ENCODE measurements around the gene MAP3K5.

The MAP3K5 gene

GRCh38 chr6:136677822-136678221, 114.5 kb downstream of the MAP3K5 start:
- DNase-seq, result no peak

GRCh38 chr6:136677344-136677743, 114.9 kb downstream of the MAP3K5 start:
- no peak for DNase-seq

DNA sequence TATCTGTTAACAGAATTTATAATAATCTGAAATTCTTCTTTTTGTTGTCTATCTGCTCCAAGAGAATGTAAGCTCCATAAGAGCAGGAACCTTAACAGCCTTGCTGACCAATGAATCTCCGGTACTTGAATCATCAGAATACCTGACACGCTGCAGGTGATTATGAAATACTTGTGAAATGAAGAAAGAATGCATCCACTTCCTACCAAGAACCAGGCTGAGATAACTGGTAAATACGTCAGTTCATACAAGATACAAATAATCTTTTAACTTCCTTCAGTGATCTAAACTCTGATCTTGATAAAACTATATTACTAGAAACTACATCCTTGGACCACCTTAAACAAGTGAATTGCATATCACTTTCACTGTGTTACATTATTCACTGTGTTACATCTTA, 116.2 kb downstream of the MAP3K5 start:
- no peak for DNase-seq

DNA sequence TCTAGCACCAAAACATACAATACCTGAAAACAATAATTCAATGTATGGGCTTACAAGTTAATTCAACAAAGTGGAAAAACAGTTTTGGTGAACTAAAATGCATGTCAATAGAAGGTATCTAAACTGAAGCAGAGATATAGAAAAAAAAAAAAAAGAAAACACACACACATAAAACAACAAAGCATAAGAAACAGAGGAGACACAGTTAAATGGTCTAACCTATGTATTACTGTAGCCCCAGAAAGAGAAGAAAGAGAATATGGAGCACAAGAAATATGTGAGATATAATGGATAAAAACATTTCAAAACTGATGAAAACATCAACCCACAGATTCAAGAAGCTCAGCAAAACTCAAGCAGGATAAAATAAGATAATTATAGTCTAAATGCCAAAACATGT, 118.7 kb downstream of the MAP3K5 start:
- DNase-seq, result no peak

GRCh38 chr6:136672144-136672543, 120.1 kb downstream of the MAP3K5 start:
- DNase-seq, result no peak

DNA sequence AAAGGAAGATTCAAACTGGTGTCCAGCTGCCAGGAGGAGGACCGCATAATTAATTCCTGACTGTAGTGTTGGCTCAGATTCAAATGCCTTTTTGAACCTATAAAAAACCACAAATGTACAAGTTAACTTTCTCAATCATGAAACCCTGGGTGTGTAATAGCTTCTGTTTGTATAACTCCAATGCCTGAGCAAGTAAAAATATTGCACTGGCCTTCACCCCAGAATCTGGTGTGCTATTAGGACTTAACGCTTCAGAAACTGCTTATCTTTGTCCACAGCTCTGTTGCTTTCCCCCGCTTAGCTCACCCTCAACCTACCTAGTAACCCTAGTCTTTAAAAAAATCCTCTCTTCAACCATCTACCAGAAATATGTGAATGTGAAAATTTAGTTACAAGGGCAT, 123.0 kb downstream of the MAP3K5 start:
- no peak for DNase-seq

DNA sequence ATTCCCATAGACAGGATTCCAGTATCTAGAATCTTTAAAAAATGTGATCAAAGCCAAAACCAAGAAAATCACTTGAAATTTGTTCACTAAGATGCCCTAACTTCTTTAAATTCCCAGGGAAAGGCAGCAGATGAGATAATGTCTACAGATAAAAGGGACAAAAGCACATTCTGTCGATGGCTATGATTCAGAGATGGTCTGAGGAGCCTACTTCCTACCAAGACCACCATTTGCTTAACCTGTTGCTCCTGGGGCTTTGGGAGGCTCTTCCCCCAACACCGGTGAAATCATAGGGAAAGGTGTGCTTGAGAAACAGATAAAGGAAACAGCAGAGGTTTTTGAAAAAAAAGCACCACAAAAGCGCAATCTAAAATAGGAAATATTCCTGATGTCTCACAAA, 123.7 kb downstream of the MAP3K5 start:
- no peak for DNase-seq

DNA sequence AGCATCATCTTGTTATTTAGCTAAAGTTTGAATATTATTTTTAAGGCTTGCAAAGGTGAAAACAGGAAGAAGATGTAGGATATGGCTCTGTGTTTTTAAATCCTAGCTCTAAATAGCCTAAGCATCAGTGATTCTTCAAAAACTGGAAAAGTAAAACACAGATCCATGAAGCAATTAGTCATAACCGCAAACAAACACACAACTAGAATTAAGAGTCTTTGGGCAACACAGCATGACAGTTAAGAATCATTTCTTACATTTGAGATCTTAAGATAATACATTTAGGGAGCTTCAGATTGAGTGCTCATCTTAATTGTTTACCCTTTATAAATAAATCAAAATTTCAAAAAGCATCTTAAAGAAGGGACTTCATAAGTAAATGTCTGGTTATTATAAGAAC, 126.2 kb downstream of the MAP3K5 start:
- no peak for DNase-seq

DNA sequence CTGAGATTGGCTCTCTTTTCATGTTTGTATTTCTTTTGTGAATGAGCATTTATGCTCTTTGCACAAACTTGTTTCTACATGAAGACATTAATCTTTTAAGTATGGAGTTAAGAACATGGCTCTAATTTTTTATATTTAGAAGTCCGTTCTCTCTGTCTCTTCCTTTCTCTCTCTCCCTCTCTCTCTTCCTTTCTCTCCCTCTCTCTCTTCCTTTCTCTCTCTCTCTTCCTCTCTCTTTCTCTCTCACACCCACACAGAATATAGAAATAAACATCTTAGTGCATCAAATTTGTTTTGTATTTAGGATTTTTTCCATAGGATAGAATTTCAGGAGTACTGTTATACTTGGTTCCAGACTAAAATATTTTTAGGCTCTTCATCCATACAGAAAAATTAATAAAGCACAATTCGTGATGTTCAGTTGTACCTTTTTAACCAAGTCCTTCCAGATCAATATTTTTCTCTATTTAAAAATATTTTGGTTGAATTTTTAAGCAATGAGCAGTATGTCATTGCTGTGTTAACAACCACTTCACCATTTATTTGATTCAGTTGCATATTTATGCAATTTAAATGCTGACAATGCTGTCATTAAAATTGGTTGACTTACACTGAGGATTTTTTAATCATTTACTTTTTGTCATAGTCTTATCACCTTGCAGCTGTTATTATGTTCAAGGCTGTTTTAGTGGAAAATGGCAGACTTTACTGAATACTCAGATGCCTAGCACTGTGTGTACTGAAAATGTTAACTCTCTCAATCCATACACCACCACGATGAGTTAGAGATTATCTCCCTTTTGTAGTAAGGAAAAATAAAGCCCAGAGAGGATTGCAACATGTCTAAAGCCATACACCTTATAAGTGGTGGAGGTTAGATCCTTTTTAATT, 129.7 kb downstream of the MAP3K5 start:
- DNase-seq, result no peak

DNA sequence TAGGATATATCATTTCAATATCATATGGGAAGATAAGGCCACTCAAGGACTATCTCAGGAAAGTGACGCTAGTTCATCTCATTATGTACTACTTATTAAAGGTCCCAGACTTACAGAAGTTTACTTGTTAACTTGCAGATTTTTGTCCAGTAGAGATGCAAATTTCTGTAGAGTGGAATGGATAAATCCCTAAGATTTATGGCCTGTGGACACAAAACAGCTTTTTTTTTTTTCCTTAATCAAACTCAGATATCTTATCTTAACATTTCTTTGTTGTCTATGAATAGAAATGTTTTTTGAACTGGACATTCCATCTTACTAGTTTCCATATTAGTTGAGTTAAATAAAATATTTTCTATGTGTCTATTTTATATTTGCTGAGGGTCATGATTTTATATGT, 131.6 kb downstream of the MAP3K5 start:
- DNase-seq, result no peak

DNA sequence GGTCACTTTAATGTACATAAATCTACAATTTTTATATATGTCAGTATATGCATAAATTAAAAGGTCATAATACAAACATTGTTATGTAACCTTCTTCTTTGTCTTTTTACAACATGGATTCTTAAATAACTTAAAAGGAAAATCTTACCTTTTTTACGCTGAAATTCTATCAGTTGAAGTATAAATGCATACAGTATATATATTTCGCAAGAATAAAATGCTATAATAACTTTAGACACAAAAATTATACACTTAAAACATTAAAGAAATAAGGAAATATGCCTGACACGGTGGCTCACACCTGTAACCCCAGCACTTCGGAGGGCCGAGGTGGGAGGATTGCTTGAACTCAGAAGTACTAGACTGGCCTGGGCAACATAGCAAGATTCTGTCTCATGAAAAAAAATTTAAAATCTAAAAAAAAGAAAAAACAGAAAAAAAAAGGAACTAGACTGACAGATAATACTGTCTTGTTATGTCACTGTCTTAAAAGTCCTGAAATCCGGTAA, 132.2 kb downstream of the MAP3K5 start:
- no peak for DNase-seq

- DNase-seq, result no peak
Observed at GRCh38 chr6:136658711-136659110, 133.6 kb downstream of the MAP3K5 start.

- no peak for DNase-seq
Observed at GRCh38 chr6:136657666-136658065, 134.6 kb downstream of the MAP3K5 start.

- DNase-seq, result no peak
Observed at GRCh38 chr6:136656121-136656520, 136.2 kb downstream of the MAP3K5 start.

DNA sequence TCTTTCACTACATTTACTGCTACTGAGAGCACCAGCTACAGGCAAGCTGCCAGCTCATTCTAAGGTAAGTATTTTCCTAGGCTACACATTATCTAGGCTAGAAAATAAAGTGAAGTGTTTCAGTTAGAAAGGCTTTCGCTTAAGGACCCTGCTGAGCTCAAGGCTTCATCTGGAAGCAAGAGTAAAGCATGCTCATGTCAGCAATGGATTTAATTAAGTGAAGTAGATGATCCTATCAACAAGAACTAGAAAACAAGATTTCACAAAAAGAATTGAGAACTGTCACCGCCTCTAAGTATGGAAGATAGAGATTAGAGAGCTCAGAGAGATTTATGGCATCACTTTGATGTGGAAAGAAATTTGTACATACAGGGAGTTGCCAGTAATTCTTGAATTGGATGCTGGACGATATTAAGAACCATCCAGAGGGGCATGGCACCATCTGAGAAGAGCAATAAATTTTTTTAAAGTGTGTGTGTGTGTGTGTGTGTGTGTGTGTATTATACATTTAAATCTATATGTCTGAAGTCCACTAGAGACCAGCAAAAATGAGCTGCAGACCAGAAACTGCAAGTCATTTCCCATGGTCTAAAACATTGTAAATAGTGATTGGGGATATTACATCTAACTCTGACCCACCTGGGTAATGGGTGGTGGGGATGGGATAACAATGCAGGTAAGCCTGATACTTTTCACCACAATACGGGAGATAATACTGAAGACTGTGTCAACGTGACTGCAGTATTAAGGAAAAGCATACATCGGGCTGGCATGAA, 136.8 kb downstream of the MAP3K5 start:
- no peak for DNase-seq

- no peak for DNase-seq
Observed at GRCh38 chr6:136654086-136654485, 138.2 kb downstream of the MAP3K5 start.

GRCh38 chr6:136652656-136653055, 139.6 kb downstream of the MAP3K5 start:
- DNase-seq, result no peak

DNA sequence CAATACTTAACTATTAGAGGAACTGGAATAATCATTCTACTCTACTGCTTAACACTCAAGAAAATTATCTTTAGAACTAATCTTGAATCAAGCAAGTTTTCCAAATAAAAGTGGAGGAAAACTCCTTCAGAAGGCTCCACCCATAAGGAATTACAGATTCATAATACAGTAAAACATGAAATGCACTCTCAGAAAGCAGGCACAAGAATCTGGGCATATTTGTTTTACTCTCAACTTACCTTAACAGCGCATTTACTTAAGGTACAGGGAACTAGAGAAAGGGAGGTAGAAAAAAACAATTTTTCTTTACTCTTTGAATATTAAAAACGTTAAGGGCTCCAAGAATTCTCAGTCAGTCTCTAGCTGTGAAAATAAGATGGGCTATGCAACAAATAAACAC, 140.3 kb downstream of the MAP3K5 start:
- DNase-seq, result no peak

DNA sequence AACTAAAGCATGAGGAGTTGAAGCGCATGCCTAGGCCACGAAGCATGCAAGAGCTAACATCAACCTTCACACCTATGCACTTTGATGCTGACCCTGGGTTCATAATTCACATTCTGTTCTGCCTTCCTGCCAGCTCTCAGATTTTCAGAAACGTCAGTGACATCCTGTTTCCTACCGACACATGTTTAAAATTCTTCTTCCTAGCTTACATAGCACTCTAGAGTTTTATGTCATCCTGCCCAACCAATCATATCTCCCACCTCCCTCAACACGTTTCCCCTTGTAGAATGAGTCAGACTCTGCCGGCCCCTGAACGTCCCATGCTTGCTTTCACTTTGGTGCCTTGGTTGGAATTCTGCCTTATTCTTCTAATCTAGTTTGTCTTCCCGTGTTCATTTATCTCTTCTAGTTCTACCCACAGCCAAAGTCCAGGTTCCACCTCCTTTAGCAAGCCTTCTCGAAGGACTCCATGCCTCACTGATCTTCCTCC, 144.9 kb downstream of the MAP3K5 start:
- peak; percentile 57 for DNase-seq

- no peak for DNase-seq
Observed at GRCh38 chr6:136646377-136646776, 145.9 kb downstream of the MAP3K5 start.

GRCh38 chr6:136644597-136644952, 147.7 kb downstream of the MAP3K5 start:
- no peak for DNase-seq

DNA sequence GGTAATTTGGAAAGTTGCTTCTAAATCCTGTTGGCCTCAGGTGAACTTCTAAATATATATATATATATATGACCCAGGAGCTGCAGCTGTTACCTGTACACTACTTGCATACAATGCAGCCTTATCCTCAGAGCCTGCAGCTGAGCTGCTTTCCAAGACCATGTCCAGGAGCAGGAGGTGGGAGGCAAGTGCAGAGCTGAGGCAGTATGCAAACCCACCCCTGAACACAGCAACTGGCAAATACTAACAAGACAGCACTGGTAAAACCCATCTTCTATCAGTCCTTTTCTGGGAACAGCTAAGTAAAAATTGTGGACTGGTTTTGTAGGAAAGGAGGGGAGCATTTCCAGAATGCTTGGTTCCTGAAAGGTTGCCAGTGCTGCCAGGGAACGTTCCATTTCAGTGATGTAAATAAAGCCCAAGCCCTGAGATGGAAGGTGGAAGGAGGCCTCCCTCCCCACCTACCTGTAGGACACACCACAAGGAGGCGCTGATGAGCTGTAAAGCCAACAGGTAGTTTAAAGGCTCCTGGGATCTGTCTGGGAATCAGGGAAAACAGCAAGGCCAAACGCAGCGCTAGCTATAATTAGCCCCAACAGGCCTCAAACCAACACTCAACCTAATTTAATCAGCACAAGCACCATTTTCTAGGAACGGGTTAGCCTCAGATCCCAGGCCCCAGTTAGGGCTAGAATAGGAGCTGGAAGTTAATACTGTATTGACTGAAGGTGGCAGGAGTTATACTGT, 148.3 kb downstream of the MAP3K5 start:
- peak; percentile 91 for DNase-seq

GRCh38 chr6:136641873-136642465, 150.3 kb downstream of the MAP3K5 start:
- no peak for DNase-seq
